Sigmoid colon (tissue), 7 donors: ENCODE data around the gene DAPK3. TPM values are rescaled to one million over a fixed set of nuclear protein-coding genes. Genes with fewer than 3 reads are reported as not detected.
"Not testable (repeated sequence)": the region's sequence is repeated elsewhere in the genome, so short reads cannot be mapped to it uniquely, and the experiment has no call there.

Source experiments
- DNase-seq: peaks from one replicate; pipeline ENCODE4 v3.0.0-alpha.2; 2019
- H3K27ac ChIP-seq, 4 donors: fragments of 200-600 bp; sonication (generic); one replicate each; pipeline ENCODE4 v1.5.1; 2016 to 2019; ENCODE audit warnings: mild to moderate bottlenecking in 1 of 4
- H3K27me3 ChIP-seq, 3 donors: fragments of 200-600 bp; sonication (generic); one replicate each; pipeline ENCODE4 v1.5.1; 2019; ENCODE audit warnings: mild to moderate bottlenecking in 1 of 3
- H3K36me3 ChIP-seq, 4 donors: fragments of 200-600 bp; sonication (generic); one replicate each; pipeline ENCODE4 v1.5.1; 2016 to 2019
- H3K4me1 ChIP-seq, 4 donors: fragments of 200-600 bp; sonication (generic); one replicate each; pipeline ENCODE4 v1.5.1; 2017 to 2019
- H3K4me3 ChIP-seq, 4 donors: fragments of 200-600 bp; sonication (generic); one replicate each; pipeline ENCODE4 v1.5.1; 2017 to 2019; ENCODE audit warnings: mild to moderate bottlenecking in 2 of 4, moderate library complexity in 1 of 4
- H3K9me3 ChIP-seq, 4 donors: fragments of 200-600 bp in 3 of 4; sonication (generic) in 3 of 4; one replicate each; pipeline versions ENCODE4 v1.5.1 to v1.6.1; 2013 to 2019
- EP300 ChIP-seq, 4 donors: sonication (generic); formaldehyde crosslinking; IDR thresholded peaks; one replicate each; pipeline ENCODE4 v1.6.1; 2017; ENCODE audit warnings: antibody characterized with exemption in 4 of 4
- POLR2A ChIP-seq, 2 donors: fragments of 450-650 bp; IDR thresholded peaks; one replicate each; pipeline ENCODE4 v1.6.1; 2016; ENCODE audit warnings: antibody characterized with exemption in 2 of 2, mild to moderate bottlenecking in 2 of 2, moderate library complexity in 2 of 2
- POLR2AphosphoS5 ChIP-seq, 4 donors: sonication (generic); formaldehyde crosslinking; IDR thresholded peaks; one replicate each; pipeline ENCODE4 v1.6.1; 2017; ENCODE audit warnings: antibody characterized with exemption in 4 of 4
- WGBS, 2 donors: extraction: QIAGEN DNeasy Blood & Tissue Kit; methylation state at CpG; one replicate each; pipeline ENCODE4 v1.1.7; 2013; 5-methylcytosine and 5-hydroxymethylcytosine counted together
- intact Hi-C: fragments of 100-400 bp; cut with DNase I; formaldehyde crosslinking; loops from one replicate; pipeline ENCODE4 v1.15.1; 2023
- polyA plus RNA-seq, 3 donors: library from polyadenylated mRNA; stranded (reverse); fragments of 200-250 nt; gene quantifications; one replicate each; pipeline ENCODE4 v1.2.3, GENCODE V29; 2013
- total RNA-seq, 4 donors: library from RNA; depleted of rRNA; stranded (reverse); fragments of >200 nt; gene quantifications; one replicate each; pipeline ENCODE4 v1.1.0, GENCODE V29; 2016
- TF ChIP-seq, protein P1 (sequence below), 4 experiments: fragments of 450-650 bp in 3 of 4; fragments of 200-600 bp in 1 of 4; IDR thresholded peaks; one replicate each; pipeline ENCODE4 v1.5.1; 2016 to 2019; ENCODE audit warnings: antibody characterized with exemption in 4 of 4, mild to moderate bottlenecking in 3 of 4, moderate library complexity in 2 of 4
- donor health status: healthy with polysubstance abuse.
- donor health status: Bipolar disorder and iron deficiency.
- donor health status: healthy.

DAPK3 gene
- total and polyA plus RNA-seq, 7 donors = 38.4 to 167 (median 91.3) TPM

DNA sequence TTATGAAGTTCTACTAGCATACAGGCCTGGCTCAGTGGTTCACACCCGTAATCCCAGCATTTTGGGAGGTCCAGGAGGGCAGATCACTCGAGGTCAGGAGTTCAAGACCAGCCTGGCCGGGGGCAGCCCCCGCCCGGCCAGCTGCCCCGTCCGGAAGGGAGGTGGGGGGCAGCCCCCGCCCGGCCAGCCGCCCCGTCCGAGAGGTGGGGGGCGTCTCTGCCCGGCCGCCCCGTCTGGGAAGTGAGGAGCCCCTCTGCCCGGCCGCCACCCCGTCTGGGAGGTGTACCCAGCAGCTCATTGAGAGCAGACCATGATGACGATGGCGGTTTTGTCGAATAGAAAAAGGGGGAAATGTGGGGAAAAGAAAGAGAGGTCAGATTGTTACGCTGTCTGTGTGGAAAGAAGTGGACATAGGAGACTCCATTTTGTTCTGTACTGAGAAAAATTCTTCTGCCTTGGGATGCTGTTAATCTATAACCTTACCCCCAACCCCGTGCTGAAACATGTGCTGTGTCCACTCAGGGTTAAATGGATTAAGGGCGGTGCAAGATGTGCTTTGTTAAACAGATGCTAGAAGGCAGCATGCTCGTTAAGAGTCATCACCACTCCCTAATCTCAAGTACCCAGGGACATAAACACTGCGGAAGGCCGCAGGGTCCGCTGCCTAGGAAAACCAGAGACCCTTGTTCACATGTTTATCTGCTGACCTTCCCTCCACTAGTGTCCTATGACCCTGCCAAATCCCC, 27.9 kb upstream of the DAPK3 start:
- H3K36me3 ChIP-seq, H3K27me3 ChIP-seq, H3K27ac ChIP-seq, H3K4me1 ChIP-seq, H3K4me3 ChIP-seq, H3K9me3 ChIP-seq, DNase-seq, intact Hi-C loops: not testable (repeated sequence)
- WGBS, 2 donors = 82 to 84% methylated on average over 29 of the region's 29 CpGs

DNA sequence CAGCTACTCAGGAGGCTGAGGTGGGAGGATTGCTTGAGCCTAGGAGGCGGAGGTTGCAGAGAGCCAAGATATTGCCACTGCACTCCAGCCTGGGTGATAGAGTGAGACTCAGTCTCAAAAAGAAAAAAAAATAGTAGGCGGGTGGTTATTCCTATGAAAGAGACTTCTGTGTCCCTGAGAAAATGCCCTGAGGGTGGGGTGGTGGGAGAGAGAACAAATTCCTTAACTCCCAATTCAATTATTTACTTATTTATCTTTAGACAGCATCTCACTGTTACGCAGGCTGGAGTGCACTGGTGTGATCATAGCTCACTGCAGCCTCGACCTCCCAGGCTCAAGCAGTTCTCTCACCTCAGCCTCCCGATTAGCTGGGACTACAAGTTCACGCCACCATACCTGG, 24.7 kb upstream of the DAPK3 start:
- Histone ChIP-seq H3K4me3 (no peak overlapping the region), H3K27ac (no peak overlapping the region), H3K9me3 (no peaks in the 10 kb centered on the region), H3K4me1 (no peaks in the 10 kb centered on the region), H3K36me3 (no peaks in the 10 kb centered on the region), H3K27me3 (no peaks in the 10 kb centered on the region)
- no peak for TF ChIP-seq POLR2A (IDR thresholded peaks at IDR 0.05)
- TF ChIP-seq, protein P1, sequence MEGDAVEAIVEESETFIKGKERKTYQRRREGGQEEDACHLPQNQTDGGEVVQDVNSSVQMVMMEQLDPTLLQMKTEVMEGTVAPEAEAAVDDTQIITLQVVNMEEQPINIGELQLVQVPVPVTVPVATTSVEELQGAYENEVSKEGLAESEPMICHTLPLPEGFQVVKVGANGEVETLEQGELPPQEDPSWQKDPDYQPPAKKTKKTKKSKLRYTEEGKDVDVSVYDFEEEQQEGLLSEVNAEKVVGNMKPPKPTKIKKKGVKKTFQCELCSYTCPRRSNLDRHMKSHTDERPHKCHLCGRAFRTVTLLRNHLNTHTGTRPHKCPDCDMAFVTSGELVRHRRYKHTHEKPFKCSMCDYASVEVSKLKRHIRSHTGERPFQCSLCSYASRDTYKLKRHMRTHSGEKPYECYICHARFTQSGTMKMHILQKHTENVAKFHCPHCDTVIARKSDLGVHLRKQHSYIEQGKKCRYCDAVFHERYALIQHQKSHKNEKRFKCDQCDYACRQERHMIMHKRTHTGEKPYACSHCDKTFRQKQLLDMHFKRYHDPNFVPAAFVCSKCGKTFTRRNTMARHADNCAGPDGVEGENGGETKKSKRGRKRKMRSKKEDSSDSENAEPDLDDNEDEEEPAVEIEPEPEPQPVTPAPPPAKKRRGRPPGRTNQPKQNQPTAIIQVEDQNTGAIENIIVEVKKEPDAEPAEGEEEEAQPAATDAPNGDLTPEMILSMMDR (IDR thresholded peaks at IDR 0.05) = no peak
- no peak for TF ChIP-seq EP300 (IDR thresholded peaks at IDR 0.05)
- TF ChIP-seq POLR2AphosphoS5 (IDR thresholded peaks at IDR 0.05) = no peak
- intact Hi-C loops = no loop called here
- 90 to 91% methylated on average over 6 of the region's 6 CpGs for WGBS, 2 donors
- no peak for DNase-seq

DNA sequence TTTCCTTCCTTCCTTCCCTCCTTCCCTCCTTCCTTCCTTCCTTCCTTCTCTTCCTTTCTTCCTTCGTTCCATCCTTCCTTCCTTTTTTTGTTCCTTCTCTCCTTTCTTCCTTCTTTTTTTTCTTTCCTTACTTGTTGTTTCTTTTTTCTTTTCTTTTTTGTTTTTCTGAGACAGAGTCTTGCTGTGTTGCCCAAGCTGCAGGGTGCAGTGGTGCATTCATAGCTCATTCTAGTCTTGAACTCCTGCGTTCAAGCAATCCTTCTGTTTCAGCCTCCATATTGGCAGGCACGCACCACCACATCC, 19.9 kb upstream of the DAPK3 start:
- no peaks in the 10 kb centered on the region for H3K27me3 ChIP-seq
- H3K4me1 ChIP-seq = peaks cover 0 to 25% (median 19%) of the 10 kb centered on the region in 4 donors
- no peaks in the 10 kb centered on the region for H3K9me3 ChIP-seq
- 76 to 84% methylated on average over 3 of the region's 3 CpGs for WGBS, 2 donors
- DNase-seq = no peak
- no peaks in the 10 kb centered on the region for H3K36me3 ChIP-seq
- no peak overlapping the region for H3K4me3 ChIP-seq
- intact Hi-C loops = loop anchor here (2.0 kb wide), 1 partner anchor 16 kb away; the partner anchor contains the start of gene PIAS4
- no peak overlapping the region for H3K27ac ChIP-seq
- TF ChIP-seq EP300 (IDR thresholded peaks at IDR 0.05) = no peak
- TF ChIP-seq POLR2AphosphoS5 (IDR thresholded peaks at IDR 0.05) = no peak
- TF ChIP-seq, protein P1 (IDR thresholded peaks at IDR 0.05) = no peak
- no peak for TF ChIP-seq POLR2A (IDR thresholded peaks at IDR 0.05)

DNA sequence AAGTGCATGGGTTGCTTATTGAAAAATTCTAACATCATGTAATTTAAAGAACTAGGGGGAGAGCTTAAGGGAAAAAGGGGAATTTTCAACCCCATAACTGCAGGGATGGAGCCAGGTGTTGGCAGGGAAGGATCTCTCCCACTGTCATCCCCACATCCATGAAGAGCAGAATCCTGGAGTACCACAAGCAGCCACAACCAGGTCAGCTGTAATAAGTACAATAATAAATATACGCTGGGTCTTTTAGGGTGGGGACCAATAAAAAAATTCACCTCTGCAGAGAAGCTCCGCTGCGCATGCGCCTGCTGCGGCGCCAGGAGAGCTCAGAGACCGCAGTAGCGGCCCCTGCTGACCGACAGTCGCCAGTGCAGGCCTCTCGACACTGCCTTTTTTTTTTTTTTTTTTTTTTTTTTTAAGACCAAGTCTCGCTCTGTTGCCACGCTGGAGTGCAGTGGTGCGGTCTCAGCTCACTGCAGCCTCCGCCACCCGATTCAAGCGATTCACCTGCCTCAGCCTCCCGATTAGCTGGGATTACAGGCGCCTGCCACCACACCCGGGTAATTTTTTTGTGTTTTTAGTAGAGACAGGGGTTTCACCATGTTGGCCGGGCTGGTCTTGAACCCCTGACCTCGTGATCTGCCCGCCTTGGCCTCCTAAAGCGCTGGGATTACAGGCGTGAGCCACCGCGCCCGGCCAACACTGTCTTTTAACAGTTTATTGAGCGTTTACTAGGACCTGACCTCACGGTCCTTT, 16.9 kb upstream of the DAPK3 start:
- H3K36me3 ChIP-seq = peaks cover 14 to 16% (median 15%) of the 10 kb centered on the region in 4 donors
- peak overlapping the region in 3 of 4 donors; percentile 92 to 96 (median 92) for H3K27ac ChIP-seq
- H3K4me1 ChIP-seq = peaks cover 0 to 44% (median 42%) of the 10 kb centered on the region in 4 donors
- H3K27me3 ChIP-seq = no peaks in the 10 kb centered on the region
- intact Hi-C loops = loop anchor here (2.0 to 10.0 kb wide), 6 partner anchors 80 to 527 kb away; partner anchors contain the start of genes ANKRD24, MAP2K2, PLIN4 and SIRT6
- WGBS, 2 donors = 5 to 9% methylated on average over 30 of the region's 30 CpGs
- TF ChIP-seq POLR2AphosphoS5 (IDR thresholded peaks at IDR 0.05) (no peak), EP300 (IDR thresholded peaks at IDR 0.05) (no peak)
- TF ChIP-seq, protein P1 (IDR thresholded peaks at IDR 0.05) = peak; percentile 48 to 84 (median 65)
- peak; percentile 92 for DNase-seq
- H3K9me3 ChIP-seq = no peaks in the 10 kb centered on the region
- peak overlapping the region in 2 of 4 donors; percentile 11 to 81 for H3K4me3 ChIP-seq
